Bronchial epithelial cell (primary cell): ENCODE data around the gene EEPD1. TPM values are rescaled to one million over a fixed set of nuclear protein-coding genes. Genes with fewer than 3 reads are reported as not detected.

Source experiments
- DNase-seq: peaks from one replicate; pipeline ENCODE4 v3.0.0-alpha.2; 2010; ENCODE audit warnings: low read depth
- FAIRE-seq: peaks from 2 replicates; lab custom pipeline; 2011; peaks lifted over from hg19 to GRCh38; lab: Jason Lieb, UNC
- H3K27me3 ChIP-seq: 2 replicates; pipeline ENCODE4 v1.5.1; 2011; ENCODE audit warnings: low read length; ENCODE audit not compliant: control insufficient read depth, insufficient read depth
- H3K36me3 ChIP-seq: 2 replicates; pipeline ENCODE4 v1.5.1; 2011; ENCODE audit warnings: low read length; ENCODE audit not compliant: control insufficient read depth, insufficient read depth
- H3K4me3 ChIP-seq: 2 replicates; pipeline ENCODE4 v1.5.1; 2011; ENCODE audit warnings: mild to moderate bottlenecking, low read depth, low read length, control low read depth
- CTCF ChIP-seq: IDR thresholded peaks from 2 replicates; pipeline ENCODE4 v1.5.1; 2011; ENCODE audit warnings: mild to moderate bottlenecking, moderate library complexity, low read length, control low read depth, inconsistent platforms; ENCODE audit not compliant: insufficient read depth, severe bottlenecking
- total RNA-seq: library from RNA; depleted of rRNA; stranded (reverse); fragments of >200 nt; gene quantifications from 2 replicates; pipeline ENCODE4 v1.2.1, GENCODE V29; 2014

EEPD1 gene
- total RNA-seq, 1 donor from 2014 or later: 2.9 TPM

GRCh38 chr7:36348771-36349170 is 195.7 kb downstream of the EEPD1 start:
- DNase-seq (no peak), FAIRE-seq (no peak)
- H3K4me3 ChIP-seq: no peak overlapping the region
- H3K36me3 ChIP-seq: no peaks in the 10 kb centered on the region
- H3K27me3 ChIP-seq: no peaks in the 10 kb centered on the region
- TF ChIP-seq CTCF: no peak

DNA sequence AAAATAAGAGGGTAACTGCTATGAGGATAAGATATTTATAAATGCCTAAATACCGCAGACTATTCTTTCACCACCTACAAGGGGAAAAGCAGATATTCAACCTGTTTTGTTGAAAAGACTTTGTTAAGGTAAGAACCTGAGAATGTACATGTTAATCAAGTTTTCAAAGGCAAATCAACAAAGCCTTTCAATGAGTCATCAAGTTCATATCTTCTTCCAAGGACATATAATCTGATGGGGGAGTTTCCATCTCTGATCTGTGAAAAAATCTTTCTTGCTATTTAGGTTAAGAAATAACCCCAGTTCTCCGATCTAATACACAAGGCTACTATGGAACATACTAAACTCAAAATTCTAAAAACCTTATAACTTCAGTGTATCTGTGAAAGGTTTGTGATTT is 196.6 kb downstream of the EEPD1 start:
- Histone ChIP-seq H3K36me3 (no peaks in the 10 kb centered on the region), H3K4me3 (no peak overlapping the region), H3K27me3 (no peaks in the 10 kb centered on the region)
- peak; percentile 30 for DNase-seq
- FAIRE-seq: no peak
- TF ChIP-seq CTCF: no peak

Other genes starting within 250 kb of the EEPD1 start
- 1.2 and 2.4 TPM in 2 replicates for gene ANLN, start 236.6 kb downstream of the EEPD1 start, total RNA-seq